Esophagus squamous epithelium (tissue), 5 donors: ENCODE data around the gene TMEM63A. TPM values are rescaled to one million over a fixed set of nuclear protein-coding genes. Genes with fewer than 3 reads are reported as not detected.
"Not testable (repeated sequence)": the region's sequence is repeated elsewhere in the genome, so short reads cannot be mapped to it uniquely, and the experiment has no call there.

Experiments
- DNase-seq: peaks from one replicate; lab custom pipeline; 2025; lab: John Stamatoyannopoulos, UW
- H3K27ac ChIP-seq, 4 donors: fragments of 200-600 bp; sonication (generic); one replicate each; pipeline ENCODE4 v1.5.1; 2016 to 2019; ENCODE audit warnings: mild to moderate bottlenecking in 1 of 4
- H3K27me3 ChIP-seq, 4 donors: fragments of 200-600 bp; sonication (generic); 1 replicate in 3 of 4; 2 replicates in 1 of 4; pipeline versions ENCODE4 v1.5.1 to v1.6.0; 2017 to 2021; ENCODE audit warnings: antibody characterized with exemption in 1 of 4
- H3K36me3 ChIP-seq, 3 donors: fragments of 200-600 bp; sonication (generic); one replicate each; pipeline ENCODE4 v1.5.1; 2016 to 2019
- H3K4me1 ChIP-seq, 3 donors: fragments of 200-600 bp; sonication (generic); one replicate each; pipeline ENCODE4 v1.5.1; 2017 to 2019
- H3K4me3 ChIP-seq, 4 donors: fragments of 200-600 bp; sonication (generic); 1 replicate in 3 of 4; 2 replicates in 1 of 4; pipeline ENCODE4 v1.5.1; 2016 to 2019; ENCODE audit warnings: mild to moderate bottlenecking in 2 of 4, moderate library complexity in 1 of 4
- H3K9me3 ChIP-seq, 3 donors: fragments of 200-600 bp; sonication (generic); one replicate each; pipeline ENCODE4 v1.5.1; 2016 to 2019
- CTCF ChIP-seq, 6 experiments: fragments of 450-650 bp in 4 of 6; fragments of 200-600 bp in 2 of 6; sonication (generic) in 2 of 6; IDR thresholded peaks; one replicate each; pipeline ENCODE4 v1.5.1; 2016 to 2019; ENCODE audit warnings: antibody characterized with exemption in 6 of 6, mild to moderate bottlenecking in 4 of 6, moderate library complexity in 4 of 6
- POLR2A ChIP-seq, 4 donors: fragments of 450-650 bp; IDR thresholded peaks; one replicate each; pipeline ENCODE4 v1.6.1; 2017; ENCODE audit warnings: antibody characterized with exemption in 4 of 4, mild to moderate bottlenecking in 4 of 4, moderate library complexity in 3 of 4
- WGBS, 2 donors: methylation state at CpG; one replicate each; pipeline ENCODE4 v1.1.5; 2018; 5-methylcytosine and 5-hydroxymethylcytosine counted together
- intact Hi-C: fragments of 100-400 bp; cut with DNase I; formaldehyde crosslinking; loops from one replicate; pipeline ENCODE4 v1.15.0; 2022
- total RNA-seq, 4 donors: library from RNA; depleted of rRNA; stranded (reverse); fragments of >200 nt; gene quantifications; one replicate each; pipeline ENCODE4 v1.1.0, GENCODE V29; 2016
- donor health status: DM: yes; HTN: yes; CAD: no.

The TMEM63A gene
- total RNA-seq, 4 donors from 2014 or later: 9.8 to 27.1 (median 18.3) TPM

DNA sequence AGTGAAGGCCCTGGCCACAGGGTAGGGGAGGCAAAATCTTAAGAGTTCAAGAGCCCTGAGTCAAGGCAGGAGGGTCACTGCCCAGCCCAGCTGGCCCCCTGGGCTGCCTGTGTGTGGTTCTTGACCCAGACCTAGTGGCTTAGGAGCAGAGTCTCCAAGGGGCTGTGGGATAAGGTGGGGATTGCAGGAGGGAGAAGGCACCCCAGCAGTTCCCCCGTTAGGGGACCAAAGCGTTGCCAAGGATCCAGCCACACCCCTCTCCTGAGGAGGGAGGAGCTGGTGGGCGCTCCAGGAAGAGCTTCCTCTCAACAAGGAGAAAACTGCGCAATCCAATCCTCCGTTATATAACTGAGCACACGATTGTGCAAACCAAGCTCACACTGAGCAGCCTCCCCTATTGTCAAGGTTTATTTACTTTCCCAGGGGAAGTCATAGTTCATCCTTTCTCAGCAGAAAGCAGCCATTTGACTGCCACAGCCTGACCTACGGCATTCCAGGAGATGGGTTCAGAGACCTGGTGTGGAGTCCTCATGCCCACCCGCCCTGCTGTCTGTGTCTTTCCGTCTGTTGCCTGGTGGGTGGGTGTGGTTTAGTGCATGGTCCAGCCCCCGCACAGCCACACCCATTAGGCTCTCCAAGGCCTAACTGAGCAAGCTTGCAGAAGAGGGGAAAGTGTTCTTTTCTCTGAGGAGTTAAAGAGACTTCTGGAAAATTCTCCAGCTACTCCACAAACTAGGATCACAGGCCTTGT lies 68.8 kb downstream of the TMEM63A start:
- 7 to 31% methylated on average over 5 to 9 of the region's 10 CpGs for WGBS, 2 donors
- Histone ChIP-seq H3K36me3 (peaks cover 0 to 4% (median 0%) of the 10 kb centered on the region in 3 donors), H3K9me3 (no peaks in the 10 kb centered on the region), H3K4me1 (peaks cover 69 to 91% (median 72%) of the 10 kb centered on the region in 3 donors), H3K27me3 (no peaks in the 10 kb centered on the region), H3K4me3 (peak overlapping the region in 2 of 4 donors; percentile 14 to 42), H3K27ac (peak overlapping the region; percentile 86 to 96 (median 96))
- intact Hi-C loops: no loop called here
- TF ChIP-seq CTCF (IDR thresholded peaks at IDR 0.05) (no peak), POLR2A (IDR thresholded peaks at IDR 0.05) (peak in 1 of 4 donors; percentile 35)
- DNase-seq: no peak

DNA sequence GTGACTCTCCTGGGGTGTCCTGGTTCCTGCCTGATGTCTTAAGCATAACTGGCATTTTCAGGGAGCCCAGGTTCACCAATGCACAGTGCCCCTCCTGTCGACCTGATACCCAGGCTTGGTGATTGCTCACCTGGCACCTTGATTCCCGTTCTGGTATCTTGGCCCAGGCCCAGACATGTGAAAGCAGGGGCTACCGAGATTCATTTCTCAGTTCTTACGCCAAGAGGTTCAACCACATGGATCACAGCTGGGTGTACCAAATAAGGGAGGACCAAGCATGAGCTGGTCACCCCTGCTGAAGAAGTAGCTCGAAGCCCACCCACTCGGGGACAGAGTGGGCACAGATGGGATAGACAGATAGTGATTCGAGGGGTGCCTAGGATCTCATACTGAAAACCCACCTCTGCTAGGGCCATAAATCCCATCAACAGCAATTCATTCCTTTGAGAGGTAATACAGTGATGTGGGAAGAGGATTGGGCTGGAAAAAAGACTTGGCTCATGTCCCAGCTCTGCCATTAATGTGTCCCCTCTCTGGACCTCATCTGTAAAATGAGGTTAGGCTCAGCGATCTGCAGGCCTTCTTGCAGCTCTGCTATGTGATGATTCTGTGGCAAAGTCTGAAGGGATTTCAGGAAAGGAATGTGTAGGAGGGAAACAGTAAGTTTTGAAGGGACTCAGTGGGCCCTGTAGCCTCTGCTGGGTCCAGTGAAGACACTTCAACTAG lies 69.5 kb downstream of the TMEM63A start:
- Histone ChIP-seq H3K4me3 (peak overlapping the region in 2 of 4 donors; percentile 73 to 94), H3K27me3 (no peaks in the 10 kb centered on the region), H3K9me3 (no peaks in the 10 kb centered on the region), H3K27ac (peak overlapping the region; percentile 86 to 96 (median 96)), H3K36me3 (peaks cover 0 to 4% (median 0%) of the 10 kb centered on the region in 3 donors), H3K4me1 (peaks cover 61 to 83% (median 65%) of the 10 kb centered on the region in 3 donors)
- intact Hi-C loops: no loop called here
- DNase-seq: no peak
- TF ChIP-seq POLR2A (IDR thresholded peaks at IDR 0.05) (no peak), CTCF (IDR thresholded peaks at IDR 0.05) (no peak)
- WGBS, 2 donors: 53 to 63% methylated on average over 5 to 7 of the region's 8 CpGs

GRCh38 chr1:225811622-225812487 lies 70.3 kb downstream of the TMEM63A start:
- H3K36me3 ChIP-seq: peaks cover 0 to 4% (median 0%) of the 10 kb centered on the region in 3 donors
- H3K27me3 ChIP-seq: no peaks in the 10 kb centered on the region
- TF ChIP-seq CTCF (IDR thresholded peaks at IDR 0.05): peak in 3 of 6 experiments; percentile 31 to 54 (median 38)
- no peak for TF ChIP-seq POLR2A (IDR thresholded peaks at IDR 0.05)
- H3K9me3 ChIP-seq: no peaks in the 10 kb centered on the region
- H3K27ac ChIP-seq: peak overlapping the region; percentile 86 to 96 (median 96)
- peak overlapping the region; percentile 68 to 94 (median 78) for H3K4me3 ChIP-seq
- intact Hi-C loops: no loop called here
- 50 to 61% methylated on average over 6 to 10 of the region's 10 CpGs for WGBS, 2 donors
- H3K4me1 ChIP-seq: peaks cover 53 to 75% (median 57%) of the 10 kb centered on the region in 3 donors
- no peak for DNase-seq

DNA sequence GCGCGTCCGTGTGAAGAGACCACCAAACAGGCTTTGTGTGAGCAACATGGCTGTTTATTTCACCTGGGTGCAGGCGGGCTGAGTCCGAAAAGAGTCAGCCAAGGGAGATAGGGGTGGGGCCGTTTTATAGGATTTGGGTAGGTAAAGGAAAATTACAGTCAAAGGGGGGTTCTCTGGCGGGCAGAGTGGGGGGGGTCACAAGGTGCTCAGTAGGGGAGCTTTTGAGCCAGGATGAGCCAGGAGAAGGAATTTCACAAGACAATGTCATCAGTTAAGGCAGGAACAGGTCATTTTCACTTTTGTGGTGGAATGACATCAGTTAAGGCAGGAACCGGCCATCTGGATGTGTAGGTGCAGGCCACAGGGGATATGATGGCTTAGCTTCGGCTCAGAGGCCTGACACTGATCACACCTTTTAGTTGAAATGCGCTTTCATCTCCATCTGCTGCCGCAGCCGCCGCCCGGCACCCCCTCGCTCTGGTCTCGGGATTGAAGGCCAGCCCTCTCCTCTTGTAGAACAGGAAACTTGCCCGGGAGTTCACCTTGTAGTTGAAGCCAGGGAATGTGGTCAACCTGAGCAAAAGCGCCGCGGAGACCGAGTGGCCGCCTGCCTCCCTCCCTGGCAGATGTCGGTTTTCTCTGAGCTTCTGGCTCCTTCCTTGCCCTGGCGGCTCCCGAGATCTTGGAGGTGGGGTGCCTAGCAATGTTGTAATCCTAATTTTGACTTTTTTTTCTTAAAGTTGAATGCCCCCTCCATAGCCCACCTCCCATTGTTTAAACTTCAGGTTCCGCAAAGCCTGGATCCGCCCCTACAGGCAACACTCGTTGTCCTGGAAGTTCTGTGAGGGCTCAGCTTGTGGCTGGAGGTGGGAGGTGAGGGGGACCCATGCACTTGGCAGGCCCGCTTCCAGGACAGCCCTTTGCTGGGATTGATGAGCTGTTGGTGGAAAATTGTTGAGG lies 71.3 kb downstream of the TMEM63A start:
- peak in 1 of 4 donors; percentile 17 for TF ChIP-seq POLR2A (IDR thresholded peaks at IDR 0.05)
- H3K27me3 ChIP-seq: not testable (repeated sequence)

More for the DNA sequence above, 71.3 kb downstream of the TMEM63A start:
- H3K27ac ChIP-seq: peak overlapping the region; percentile 86 to 96 (median 96)
- H3K9me3 ChIP-seq, H3K36me3 ChIP-seq, DNase-seq, intact Hi-C loops: not testable (repeated sequence)
- WGBS, 2 donors: 16 to 21% methylated on average over 20 to 22 of the region's 29 CpGs
- peak overlapping the region; percentile 68 to 94 (median 78) for H3K4me3 ChIP-seq
- H3K4me1 ChIP-seq: peaks cover 43 to 65% (median 47%) of the 10 kb centered on the region in 3 donors
